Sigmoid colon (tissue), 7 donors: ENCODE results near the gene DESI1. TPM values are rescaled to one million over a fixed set of nuclear protein-coding genes. Genes with fewer than 3 reads are reported as not detected.

Experiments used
- DNase-seq: peaks from one replicate; pipeline ENCODE4 v3.0.0-alpha.2; 2019
- H3K27ac ChIP-seq, 4 donors: fragments of 200-600 bp; sonication (generic); one replicate each; pipeline ENCODE4 v1.5.1; 2016 to 2019; ENCODE audit warnings: mild to moderate bottlenecking in 1 of 4
- H3K27me3 ChIP-seq, 3 donors: fragments of 200-600 bp; sonication (generic); one replicate each; pipeline ENCODE4 v1.5.1; 2019; ENCODE audit warnings: mild to moderate bottlenecking in 1 of 3
- H3K36me3 ChIP-seq, 4 donors: fragments of 200-600 bp; sonication (generic); one replicate each; pipeline ENCODE4 v1.5.1; 2016 to 2019
- H3K4me1 ChIP-seq, 4 donors: fragments of 200-600 bp; sonication (generic); one replicate each; pipeline ENCODE4 v1.5.1; 2017 to 2019
- H3K4me3 ChIP-seq, 4 donors: fragments of 200-600 bp; sonication (generic); one replicate each; pipeline ENCODE4 v1.5.1; 2017 to 2019; ENCODE audit warnings: mild to moderate bottlenecking in 2 of 4, moderate library complexity in 1 of 4
- H3K9me3 ChIP-seq, 4 donors: fragments of 200-600 bp in 3 of 4; sonication (generic) in 3 of 4; one replicate each; pipeline versions ENCODE4 v1.5.1 to v1.6.1; 2013 to 2019
- EP300 ChIP-seq, 4 donors: sonication (generic); formaldehyde crosslinking; IDR thresholded peaks; one replicate each; pipeline ENCODE4 v1.6.1; 2017; ENCODE audit warnings: antibody characterized with exemption in 4 of 4
- POLR2A ChIP-seq, 2 donors: fragments of 450-650 bp; IDR thresholded peaks; one replicate each; pipeline ENCODE4 v1.6.1; 2016; ENCODE audit warnings: antibody characterized with exemption in 2 of 2, mild to moderate bottlenecking in 2 of 2, moderate library complexity in 2 of 2
- POLR2AphosphoS5 ChIP-seq, 4 donors: sonication (generic); formaldehyde crosslinking; IDR thresholded peaks; one replicate each; pipeline ENCODE4 v1.6.1; 2017; ENCODE audit warnings: antibody characterized with exemption in 4 of 4
- WGBS, 2 donors: extraction: QIAGEN DNeasy Blood & Tissue Kit; methylation state at CpG; one replicate each; pipeline ENCODE4 v1.1.7; 2013; 5-methylcytosine and 5-hydroxymethylcytosine counted together
- intact Hi-C: fragments of 100-400 bp; cut with DNase I; formaldehyde crosslinking; loops from one replicate; pipeline ENCODE4 v1.15.1; 2023
- polyA plus RNA-seq, 3 donors: library from polyadenylated mRNA; stranded (reverse); fragments of 200-250 nt; gene quantifications; one replicate each; pipeline ENCODE4 v1.2.3, GENCODE V29; 2013
- total RNA-seq, 4 donors: library from RNA; depleted of rRNA; stranded (reverse); fragments of >200 nt; gene quantifications; one replicate each; pipeline ENCODE4 v1.1.0, GENCODE V29; 2016
- TF ChIP-seq, protein P1 (sequence below), 4 experiments: fragments of 450-650 bp in 3 of 4; fragments of 200-600 bp in 1 of 4; IDR thresholded peaks; one replicate each; pipeline ENCODE4 v1.5.1; 2016 to 2019; ENCODE audit warnings: antibody characterized with exemption in 4 of 4, mild to moderate bottlenecking in 3 of 4, moderate library complexity in 2 of 4
- donor health status: healthy with polysubstance abuse.
- donor health status: Bipolar disorder and iron deficiency.
- donor health status: healthy.

DESI1 gene
- total and polyA plus RNA-seq, 7 donors: 10.2 to 29.1 (median 14.3) TPM

DNA sequence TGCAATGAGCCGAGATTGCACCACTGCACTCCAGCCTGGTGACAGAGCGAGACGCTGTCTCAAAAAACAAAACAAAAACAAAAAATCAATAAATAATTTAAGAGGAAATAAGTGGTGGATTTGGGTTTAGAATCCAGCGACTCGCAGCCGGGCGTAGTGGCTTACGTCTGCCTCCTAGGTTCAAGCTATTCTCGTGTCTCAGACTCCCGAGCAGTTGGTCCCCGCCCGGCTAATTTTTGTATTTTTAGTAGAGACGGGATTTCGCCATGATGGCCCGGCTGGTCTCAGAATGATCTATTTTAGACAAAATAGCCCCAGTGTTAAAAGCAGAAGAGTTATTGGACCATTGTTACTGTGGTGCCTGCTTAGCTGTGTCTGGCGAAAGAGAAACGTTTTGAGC is 38.0 kb upstream of the DESI1 start:
- TF ChIP-seq POLR2A (IDR thresholded peaks at IDR 0.05) (no peak), POLR2AphosphoS5 (IDR thresholded peaks at IDR 0.05) (no peak), EP300 (IDR thresholded peaks at IDR 0.05) (no peak)
- TF ChIP-seq, protein P1, sequence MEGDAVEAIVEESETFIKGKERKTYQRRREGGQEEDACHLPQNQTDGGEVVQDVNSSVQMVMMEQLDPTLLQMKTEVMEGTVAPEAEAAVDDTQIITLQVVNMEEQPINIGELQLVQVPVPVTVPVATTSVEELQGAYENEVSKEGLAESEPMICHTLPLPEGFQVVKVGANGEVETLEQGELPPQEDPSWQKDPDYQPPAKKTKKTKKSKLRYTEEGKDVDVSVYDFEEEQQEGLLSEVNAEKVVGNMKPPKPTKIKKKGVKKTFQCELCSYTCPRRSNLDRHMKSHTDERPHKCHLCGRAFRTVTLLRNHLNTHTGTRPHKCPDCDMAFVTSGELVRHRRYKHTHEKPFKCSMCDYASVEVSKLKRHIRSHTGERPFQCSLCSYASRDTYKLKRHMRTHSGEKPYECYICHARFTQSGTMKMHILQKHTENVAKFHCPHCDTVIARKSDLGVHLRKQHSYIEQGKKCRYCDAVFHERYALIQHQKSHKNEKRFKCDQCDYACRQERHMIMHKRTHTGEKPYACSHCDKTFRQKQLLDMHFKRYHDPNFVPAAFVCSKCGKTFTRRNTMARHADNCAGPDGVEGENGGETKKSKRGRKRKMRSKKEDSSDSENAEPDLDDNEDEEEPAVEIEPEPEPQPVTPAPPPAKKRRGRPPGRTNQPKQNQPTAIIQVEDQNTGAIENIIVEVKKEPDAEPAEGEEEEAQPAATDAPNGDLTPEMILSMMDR (IDR thresholded peaks at IDR 0.05): no peak
- DNase-seq: no peak
- H3K27ac ChIP-seq: no peak overlapping the region
- WGBS, 2 donors: 96% methylated on average over 17 of the region's 17 CpGs
- H3K36me3 ChIP-seq: peaks cover 87 to 100% (median 94%) of the 10 kb centered on the region in 4 donors
- no peaks in the 10 kb centered on the region for H3K9me3 ChIP-seq
- no peaks in the 10 kb centered on the region for H3K4me1 ChIP-seq
- intact Hi-C loops: no loop called here
- H3K4me3 ChIP-seq: no peak overlapping the region
- H3K27me3 ChIP-seq: no peaks in the 10 kb centered on the region

DNA sequence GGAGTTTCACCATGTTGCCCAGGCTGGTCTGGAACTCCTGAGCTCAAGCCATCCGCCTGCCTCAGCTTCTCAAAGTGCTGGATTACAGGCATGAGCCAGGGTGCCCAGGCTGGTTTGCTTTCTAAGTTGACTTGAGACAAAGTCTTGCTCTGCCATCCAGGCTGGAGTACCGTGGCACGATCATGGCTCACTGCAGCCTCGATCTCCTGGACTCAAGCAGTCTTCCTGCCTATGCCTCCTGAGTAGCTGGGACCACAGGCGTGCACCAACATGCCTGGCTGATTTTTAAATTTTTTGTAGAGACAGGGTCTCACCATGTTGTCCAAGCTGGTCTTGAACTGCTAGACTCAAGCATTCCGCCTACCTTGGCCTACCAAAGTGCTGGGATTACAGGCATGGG is 36.9 kb upstream of the DESI1 start:
- no peaks in the 10 kb centered on the region for H3K9me3 ChIP-seq
- no peaks in the 10 kb centered on the region for H3K4me1 ChIP-seq
- no peaks in the 10 kb centered on the region for H3K27me3 ChIP-seq
- no peak overlapping the region for H3K4me3 ChIP-seq
- intact Hi-C loops: no loop called here
- TF ChIP-seq, protein P1 (IDR thresholded peaks at IDR 0.05): no peak
- TF ChIP-seq POLR2AphosphoS5 (IDR thresholded peaks at IDR 0.05) (no peak), POLR2A (IDR thresholded peaks at IDR 0.05) (no peak), EP300 (IDR thresholded peaks at IDR 0.05) (no peak)
- no peak for DNase-seq
- no peak overlapping the region for H3K27ac ChIP-seq
- peaks cover 89 to 100% (median 95%) of the 10 kb centered on the region in 4 donors for H3K36me3 ChIP-seq
- WGBS, 2 donors: 97 to 98% methylated on average over 6 of the region's 6 CpGs

DNA sequence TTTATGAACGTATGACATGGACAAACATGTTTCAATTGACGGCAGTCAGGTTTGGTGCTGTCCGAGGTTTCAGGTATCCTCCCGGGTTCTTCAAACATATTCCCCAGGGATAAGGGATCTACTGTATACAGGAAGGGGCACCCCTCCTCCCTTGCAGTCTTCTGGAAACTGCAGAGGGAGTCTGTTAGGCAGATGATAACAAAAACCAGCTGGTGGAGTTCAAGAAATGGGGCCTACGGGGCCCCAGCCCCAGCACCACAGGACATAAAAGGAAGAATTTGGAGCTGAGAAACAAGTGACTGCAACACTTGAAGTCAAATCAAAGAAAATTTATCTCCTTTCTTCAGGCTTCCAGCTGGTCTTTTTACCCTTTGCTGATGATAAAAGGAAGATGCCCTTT is 35.7 kb upstream of the DESI1 start:
- TF ChIP-seq EP300 (IDR thresholded peaks at IDR 0.05) (no peak), POLR2A (IDR thresholded peaks at IDR 0.05) (no peak), POLR2AphosphoS5 (IDR thresholded peaks at IDR 0.05) (no peak)
- TF ChIP-seq, protein P1 (IDR thresholded peaks at IDR 0.05): no peak
- Histone ChIP-seq H3K4me1 (no peaks in the 10 kb centered on the region), H3K9me3 (no peaks in the 10 kb centered on the region), H3K36me3 (peaks cover 91 to 100% (median 96%) of the 10 kb centered on the region in 4 donors), H3K4me3 (no peak overlapping the region), H3K27me3 (no peaks in the 10 kb centered on the region), H3K27ac (no peak overlapping the region)
- no peak for DNase-seq
- WGBS, 2 donors: 82 to 90% methylated on average over 5 of the region's 5 CpGs
- intact Hi-C loops: no loop called here

DNA sequence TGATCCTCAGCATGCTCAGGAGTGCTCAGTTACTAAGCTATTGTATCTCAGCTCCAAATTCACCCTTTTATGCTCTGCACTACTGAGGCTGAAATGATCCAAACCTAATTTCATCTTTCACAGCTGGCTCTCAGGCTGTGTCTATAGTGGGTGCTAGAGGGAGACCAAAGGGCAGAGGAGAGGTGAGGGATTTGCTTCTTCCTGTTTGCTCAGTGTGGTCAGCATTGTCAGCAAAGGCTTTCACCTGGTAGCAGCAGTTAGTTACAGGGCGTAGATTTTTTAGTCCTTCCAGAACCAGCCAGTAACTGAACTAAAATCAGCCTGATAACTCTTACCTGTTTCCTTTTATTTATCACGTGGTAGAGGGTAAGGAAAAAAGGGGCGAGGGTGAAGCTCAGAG is 33.5 kb upstream of the DESI1 start:
- H3K27ac ChIP-seq: no peak overlapping the region
- no peak overlapping the region for H3K4me3 ChIP-seq
- 93 to 94% methylated on average over 3 of the region's 3 CpGs for WGBS, 2 donors
- H3K36me3 ChIP-seq: peaks cover 86 to 100% (median 94%) of the 10 kb centered on the region in 4 donors
- intact Hi-C loops: no loop called here
- H3K9me3 ChIP-seq: no peaks in the 10 kb centered on the region
- H3K4me1 ChIP-seq: no peaks in the 10 kb centered on the region
- no peaks in the 10 kb centered on the region for H3K27me3 ChIP-seq
- DNase-seq: no peak
- no peak for TF ChIP-seq POLR2A (IDR thresholded peaks at IDR 0.05)
- TF ChIP-seq, protein P1 (IDR thresholded peaks at IDR 0.05): no peak
- TF ChIP-seq EP300 (IDR thresholded peaks at IDR 0.05): no peak
- no peak for TF ChIP-seq POLR2AphosphoS5 (IDR thresholded peaks at IDR 0.05)

DNA sequence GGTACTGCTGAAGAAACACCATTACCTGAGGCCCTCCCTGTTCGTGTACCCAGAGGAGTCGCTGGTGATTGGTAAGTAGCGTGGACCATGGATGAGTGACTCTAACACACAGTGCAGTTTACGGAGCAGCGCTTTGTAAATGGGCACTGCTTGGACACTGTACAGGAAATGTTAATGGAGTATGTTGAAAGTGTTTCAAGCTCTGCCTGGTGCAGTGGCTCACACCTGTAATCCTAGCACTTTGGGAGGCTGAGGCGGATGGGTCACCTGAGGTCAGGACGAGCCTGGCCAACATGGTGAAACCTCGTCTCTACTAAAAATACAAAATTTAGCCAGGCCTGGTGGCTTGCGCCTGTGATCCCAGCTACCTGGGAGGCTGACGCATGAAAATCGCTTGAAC is 30.0 kb upstream of the DESI1 start:
- Histone ChIP-seq H3K27me3 (no peaks in the 10 kb centered on the region), H3K4me1 (no peaks in the 10 kb centered on the region), H3K27ac (no peak overlapping the region), H3K9me3 (no peaks in the 10 kb centered on the region), H3K36me3 (peaks cover 67 to 99% (median 84%) of the 10 kb centered on the region in 4 donors), H3K4me3 (no peak overlapping the region)
- intact Hi-C loops: no loop called here
- no peak for DNase-seq
- WGBS, 2 donors: 95 to 96% methylated on average over 11 of the region's 11 CpGs
- TF ChIP-seq, protein P1 (IDR thresholded peaks at IDR 0.05): no peak
- TF ChIP-seq EP300 (IDR thresholded peaks at IDR 0.05): no peak
- no peak for TF ChIP-seq POLR2A (IDR thresholded peaks at IDR 0.05)
- no peak for TF ChIP-seq POLR2AphosphoS5 (IDR thresholded peaks at IDR 0.05)
